Dendritic cell treated with granulocyte-macrophage colony-stimulating factor and Interleukin-4, amounts not matched to agents 40 ng/mL and 50 ng/mL, for 4 days (primary cell): Measurements from ENCODE around the gene ANKRD35.
"Not testable (repeated sequence)": the region's sequence is repeated elsewhere in the genome, so short reads cannot be mapped to it uniquely, and the experiment has no call there.

Experiments used
- H3K27ac Mint-ChIP-seq: one replicate; pipeline ENCODE4 v1.8.0; 2022; ENCODE audit warnings: mild to moderate bottlenecking, mixed read lengths
- H3K27me3 Mint-ChIP-seq: one replicate; pipeline ENCODE4 v1.8.0; 2022; ENCODE audit warnings: mild to moderate bottlenecking, mixed read lengths
- H3K36me3 Mint-ChIP-seq: one replicate; pipeline ENCODE4 v1.8.0; 2022; ENCODE audit warnings: low read depth, mixed read lengths
- H3K4me1 Mint-ChIP-seq: one replicate; pipeline ENCODE4 v1.8.0; 2022; ENCODE audit warnings: low read depth, mixed read lengths
- H3K4me3 Mint-ChIP-seq: one replicate; pipeline ENCODE4 v1.8.0; 2022; ENCODE audit warnings: mild to moderate bottlenecking, moderate library complexity, mixed read lengths
- H3K9me3 Mint-ChIP-seq: one replicate; pipeline ENCODE4 v1.8.0; 2022; ENCODE audit warnings: mixed read lengths
- intact Hi-C: fragments of 100-400 bp; cut with micrococcal nuclease; formaldehyde crosslinking; loops from one replicate; pipeline ENCODE4 v1.15.0; 2022

Gene ANKRD35

DNA sequence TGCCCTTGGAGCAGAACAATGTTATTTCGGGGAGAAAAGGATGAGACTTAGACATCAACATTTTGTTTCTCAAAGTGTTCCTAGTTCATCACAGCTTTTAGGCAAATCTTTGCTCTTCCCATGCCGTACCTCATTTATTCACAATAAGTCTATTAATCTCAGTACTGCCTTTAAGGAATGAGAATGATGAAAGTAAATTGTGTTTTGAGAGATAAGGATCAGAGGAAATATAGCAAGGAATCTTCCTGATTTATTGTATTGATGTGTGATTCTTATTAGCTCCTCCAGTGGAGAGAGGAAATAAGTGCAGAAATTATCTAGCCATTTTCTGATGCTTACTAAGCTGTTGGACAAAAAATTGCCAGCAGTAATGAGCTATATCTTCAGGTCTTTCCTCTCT is 59.6 kb downstream of the ANKRD35 start:
- intact Hi-C loops, result no loop called here
- Mint-ChIP-seq H3K27me3 (no peaks in the 10 kb centered on the region), H3K4me1 (peaks cover 28% of the 10 kb centered on the region), H3K9me3 (no peaks in the 10 kb centered on the region), H3K4me3 (no peak overlapping the region), H3K36me3 (peaks cover 77% of the 10 kb centered on the region), H3K27ac (no peak overlapping the region)

DNA sequence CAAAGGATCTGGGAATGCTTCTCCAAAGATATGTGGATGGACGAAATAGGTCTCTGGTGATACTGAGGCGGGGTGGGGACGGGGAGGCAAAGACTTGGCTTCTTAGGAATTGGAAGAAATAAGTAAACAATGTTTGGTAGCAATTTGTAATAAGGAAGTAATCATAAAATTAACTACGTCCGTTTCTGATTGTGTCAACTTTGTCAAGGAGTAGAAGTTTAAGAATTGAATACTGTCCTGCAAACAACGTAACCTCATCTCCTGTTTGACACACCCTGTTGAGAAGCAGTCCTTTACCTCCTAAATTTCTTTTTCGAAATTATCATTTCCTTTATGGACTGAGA is 61.2 kb downstream of the ANKRD35 start:
- no peaks in the 10 kb centered on the region for H3K27me3 Mint-ChIP-seq
- peaks cover 28% of the 10 kb centered on the region for H3K4me1 Mint-ChIP-seq
- peak overlapping the region; percentile 95 for H3K4me3 Mint-ChIP-seq
- intact Hi-C loops, result no loop called here
- H3K27ac Mint-ChIP-seq, result peak overlapping the region; percentile 98
- no peaks in the 10 kb centered on the region for H3K9me3 Mint-ChIP-seq
- H3K36me3 Mint-ChIP-seq, result peaks cover 64% of the 10 kb centered on the region

DNA sequence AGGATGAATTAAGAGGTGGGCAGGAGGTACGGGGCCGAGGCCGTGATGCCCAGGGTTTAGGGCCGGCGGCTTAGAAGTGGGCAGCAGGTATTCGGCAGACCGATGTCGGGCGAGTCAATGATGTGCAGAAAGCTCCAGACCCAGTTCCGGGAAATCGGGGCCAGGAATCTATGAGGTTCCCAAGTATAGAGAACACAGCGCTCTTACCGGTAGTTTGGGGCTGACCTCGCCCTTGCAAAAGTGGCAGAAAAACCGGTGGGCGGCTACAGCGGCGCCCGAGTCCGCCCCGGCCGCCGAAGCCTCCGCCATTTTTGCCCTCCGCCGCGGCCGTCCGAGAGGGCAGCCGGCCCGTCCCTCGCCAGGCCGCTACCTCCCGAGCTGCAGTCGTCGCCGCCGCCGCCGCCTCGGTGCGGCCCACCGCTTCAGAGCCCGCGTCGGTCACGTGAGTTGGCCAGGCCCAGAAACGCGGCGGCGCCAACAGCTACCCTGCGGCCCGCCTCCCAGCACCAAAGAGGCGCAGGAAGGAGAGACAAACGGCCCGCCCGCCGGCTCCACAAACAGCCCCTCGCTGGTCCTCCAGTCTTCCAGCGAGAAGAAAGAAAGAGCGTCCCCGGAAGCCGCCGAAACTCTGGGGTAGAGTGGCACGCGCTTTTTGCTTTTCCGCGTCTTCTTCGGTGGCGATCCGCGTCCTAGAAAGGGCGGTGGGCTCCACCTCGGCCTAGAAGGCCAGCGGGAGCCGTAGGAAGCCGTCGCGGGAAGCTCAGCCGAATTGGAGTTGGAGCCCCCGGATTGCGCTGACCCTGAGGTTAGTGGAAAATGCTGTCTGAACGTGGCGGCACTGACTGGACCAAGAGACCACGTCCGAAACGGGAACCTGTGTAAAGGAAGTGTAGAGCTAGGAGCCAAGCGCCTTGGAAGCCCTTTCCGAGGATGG is 61.8 kb downstream of the ANKRD35 start, which contains the start of the genes POLR3C and RNF115:
Gene POLR3C (plus strand): TSS at position 636 of the 934 bp plus-strand sequence. CDS start 1,577 bp downstream, outside the sequence.
Gene RNF115 (minus strand): TSS at position 531 of the 934 bp plus-strand sequence. CDS start 222 bp downstream, at position 309.
- Mint-ChIP-seq H3K4me1 (peaks cover 28% of the 10 kb centered on the region), H3K27ac (peak within 1 kb of the TSS; percentile 98), H3K9me3 (no peaks in the 10 kb centered on the region), H3K27me3 (no peaks in the 10 kb centered on the region), H3K36me3 (peaks cover 62% of the 10 kb centered on the region), H3K4me3 (peak within 1 kb of the TSS; percentile 95)
- intact Hi-C loops, result no loop called here

DNA sequence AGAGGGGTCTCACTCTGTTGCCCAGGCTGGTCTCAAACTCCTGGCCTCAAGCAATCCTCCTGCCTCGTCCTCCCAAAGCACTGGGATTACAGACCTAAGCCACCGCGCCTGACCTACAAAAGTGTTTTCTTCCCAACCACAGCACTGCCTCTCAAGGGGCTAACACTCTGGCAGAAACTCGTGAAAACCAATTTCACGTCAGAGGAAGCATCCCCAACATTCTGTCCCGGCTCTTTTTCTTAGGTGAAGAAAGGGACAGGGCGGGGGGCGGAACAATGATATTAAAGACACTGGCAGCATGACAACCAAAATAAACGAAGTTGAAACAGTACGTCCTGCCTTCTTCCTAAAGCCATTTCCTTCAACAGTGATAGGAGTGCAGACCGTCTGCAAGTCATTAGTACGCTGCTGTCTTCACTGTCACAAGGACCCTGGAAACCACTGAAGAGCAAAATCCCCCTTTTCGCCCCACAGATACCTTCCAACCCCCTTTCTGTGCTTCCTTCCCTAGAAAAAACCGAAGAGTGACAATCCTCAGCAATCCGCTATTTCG is 62.8 kb downstream of the ANKRD35 start:
- H3K4me3 Mint-ChIP-seq, H3K9me3 Mint-ChIP-seq, intact Hi-C loops, H3K27me3 Mint-ChIP-seq: not testable (repeated sequence)
- peaks cover 23% of the 10 kb centered on the region for H3K4me1 Mint-ChIP-seq
- H3K27ac Mint-ChIP-seq, result peak overlapping the region; percentile 98
- H3K36me3 Mint-ChIP-seq, result peaks cover 52% of the 10 kb centered on the region

DNA sequence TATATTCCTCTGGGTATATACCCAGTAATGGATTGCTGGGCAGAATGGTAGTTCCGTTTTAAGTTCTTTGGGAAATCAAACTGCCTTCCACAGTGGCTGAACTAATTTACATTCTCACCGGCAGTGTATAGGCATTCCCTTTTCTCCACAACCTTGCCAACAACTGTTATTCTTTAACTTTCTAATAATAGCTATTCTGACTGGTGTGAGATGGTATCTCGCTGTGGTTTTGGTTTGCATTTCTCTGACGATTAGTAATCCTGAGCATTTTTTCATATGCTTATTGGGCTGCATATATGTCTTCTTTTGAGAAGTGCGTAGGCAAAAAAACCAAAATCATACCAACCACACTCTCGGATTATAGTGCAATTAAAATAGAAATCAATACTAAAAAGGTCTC is 67.6 kb downstream of the ANKRD35 start:
- H3K27me3 Mint-ChIP-seq, H3K4me1 Mint-ChIP-seq, H3K4me3 Mint-ChIP-seq, H3K9me3 Mint-ChIP-seq, intact Hi-C loops, H3K27ac Mint-ChIP-seq: not testable (repeated sequence)
- peaks cover 12% of the 10 kb centered on the region for H3K36me3 Mint-ChIP-seq
